Erythroblast (primary cell): ENCODE results near the gene IL12B.
A peak's percentile ranks its signal among the peaks of the same experiment; 100 is the strongest.

Source experiments
- DNase-seq, 2 experiments: peaks; one replicate each; lab custom pipeline; 2025; lab: John Stamatoyannopoulos, UW
- GATA1 ChIP-seq: IDR thresholded peaks from 2 replicates; pipeline ENCODE4 v1.6.1; 2011; ENCODE audit warnings: low read depth, mild to moderate bottlenecking, control low read depth, low read length, moderate library complexity
- POLR2A ChIP-seq: IDR thresholded peaks from 2 replicates; pipeline ENCODE4 v1.6.1; 2011; ENCODE audit warnings: mild to moderate bottlenecking, low read length

The IL12B gene

GRCh38 chr5:159340511-159340910 is 10.2 kb upstream of the IL12B start:
- TF ChIP-seq GATA1 (no peak), POLR2A (no peak)

GRCh38 chr5:159339460-159339859 is 9.2 kb upstream of the IL12B start:
- no peak for DNase-seq
- no peak for TF ChIP-seq POLR2A
- TF ChIP-seq GATA1: no peak

More at GRCh38 chr5:159340511-159340910, 10.2 kb upstream of the IL12B start:
- DNase-seq: no peak

GRCh38 chr5:159338118-159338517 is 7.8 kb upstream of the IL12B start:
- no peak for DNase-seq
- TF ChIP-seq GATA1 (no peak), POLR2A (no peak)

- DNase-seq: peak; percentile 7 to 8
- TF ChIP-seq GATA1 (no peak), POLR2A (no peak)
These were observed 7.0 kb upstream of the IL12B start for GRCh38 chr5:159337016-159337955.

- TF ChIP-seq GATA1: no peak
- no peak for TF ChIP-seq POLR2A
- DNase-seq: no peak
These were observed 6.3 kb upstream of the IL12B start for GRCh38 chr5:159336586-159336985.

- DNase-seq: no peak
These were observed 3.2 kb upstream of the IL12B start for GRCh38 chr5:159333545-159333925.

GRCh38 chr5:159332800-159333544 is 2.7 kb upstream of the IL12B start:
- TF ChIP-seq POLR2A: no peak
- no peak for TF ChIP-seq GATA1
- DNase-seq: no peak

More at GRCh38 chr5:159333545-159333925, 3.2 kb upstream of the IL12B start:
- TF ChIP-seq POLR2A: no peak
- TF ChIP-seq GATA1: no peak

- TF ChIP-seq GATA1: no peak
- DNase-seq: peak; percentile 27 to 59
These were observed 1.0 kb upstream of the IL12B start for GRCh38 chr5:159331093-159331973.

GRCh38 chr5:159324986-159325385 is 5.3 kb downstream of the IL12B start:
- DNase-seq: no peak
- TF ChIP-seq POLR2A: no peak
- TF ChIP-seq GATA1: no peak

GRCh38 chr5:159324102-159324755 is 6.1 kb downstream of the IL12B start:
- DNase-seq: no peak
- TF ChIP-seq GATA1 (no peak), POLR2A (no peak)

GRCh38 chr5:159322180-159322579 is 8.1 kb downstream of the IL12B start:
- no peak for DNase-seq
- TF ChIP-seq GATA1: no peak
- no peak for TF ChIP-seq POLR2A

- no peak for DNase-seq
- TF ChIP-seq GATA1 (no peak), POLR2A (no peak)
These were observed 10.5 kb downstream of the IL12B start for GRCh38 chr5:159319832-159320231.

GRCh38 chr5:159319363-159319762 is 10.9 kb downstream of the IL12B start:
- no peak for DNase-seq

More at GRCh38 chr5:159319363-159319762, 10.9 kb downstream of the IL12B start:
- no peak for TF ChIP-seq GATA1
- no peak for TF ChIP-seq POLR2A
